Measurements from ENCODE around the gene NOL11.

- no peak for TF ChIP-seq CTCF (IDR thresholded peaks at IDR 0.05; ENCODE audit: low read depth, low read length, poor library complexity, severe bottlenecking)
- TF ChIP-seq EZH2phosphoT487 (IDR thresholded peaks at IDR 0.05; ENCODE audit: borderline replicate concordance, low read length): no peak
These were observed 31.5 kb upstream of the NOL11 start for GRCh38 chr17:67686241-67686640.

Measured in DOHH2 (cell line).